Activated CD4-positive, alpha-beta T cell treated with anti-CD3 and anti-CD28 coated beads, Interleukin-2, amount 50 U/mL, for 24 hours (primary cell): ENCODE results near the gene TIMM17B.
A peak's percentile ranks its signal among the peaks of the same experiment; 100 is the strongest.

Experiments used
- DNase-seq, 2 donors: peaks; one replicate each; pipeline ENCODE4 v3.0.0-alpha.2; 2020; ENCODE audit warnings: low read depth in 1 of 2, low spot score in 1 of 2

Gene TIMM17B

DNA sequence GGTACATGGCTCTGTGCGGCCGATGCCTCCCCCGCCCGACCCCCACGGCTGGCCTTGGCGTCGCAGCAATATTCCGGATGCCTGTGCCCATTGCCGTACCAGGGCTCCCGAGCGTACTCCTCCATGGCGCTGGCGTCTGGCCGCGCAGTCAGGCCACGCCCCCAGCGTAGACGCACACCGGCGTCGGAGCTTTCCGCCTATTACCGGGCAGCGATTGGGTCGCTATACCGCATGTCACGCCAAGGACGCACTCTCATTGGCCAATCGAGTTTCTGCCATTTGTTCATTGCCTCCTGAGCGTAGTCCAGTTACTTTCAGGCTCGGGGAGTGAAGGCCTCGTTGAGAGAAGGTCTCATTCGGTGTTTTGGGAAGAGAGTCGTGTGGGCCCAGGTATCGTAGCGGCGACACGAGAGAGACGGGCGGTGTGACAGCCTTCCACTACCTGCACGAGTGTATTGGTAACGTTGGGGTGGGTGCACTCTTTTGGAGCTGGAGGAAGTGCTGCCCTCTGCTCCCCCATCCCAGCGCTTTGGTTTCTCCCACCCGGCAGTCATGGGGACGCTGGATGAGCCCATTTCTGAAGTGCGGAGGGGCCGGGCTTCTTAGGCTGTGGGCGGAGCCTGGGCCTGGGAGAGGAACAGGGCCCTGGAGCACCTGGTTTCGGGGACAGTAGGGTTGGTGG, at the start of gene TIMM17B, which contains the start of gene PQBP1:
TSS of gene TIMM17B (minus strand) at position 144 of the 682 bp plus-strand sequence. CDS start at position 125, 19 bp downstream.
TSS of gene PQBP1 (plus strand) at position 306 of the 682 bp plus-strand sequence. CDS start 580 bp downstream, outside the sequence.
- peak; percentile 58 to 77 for DNase-seq

DNA sequence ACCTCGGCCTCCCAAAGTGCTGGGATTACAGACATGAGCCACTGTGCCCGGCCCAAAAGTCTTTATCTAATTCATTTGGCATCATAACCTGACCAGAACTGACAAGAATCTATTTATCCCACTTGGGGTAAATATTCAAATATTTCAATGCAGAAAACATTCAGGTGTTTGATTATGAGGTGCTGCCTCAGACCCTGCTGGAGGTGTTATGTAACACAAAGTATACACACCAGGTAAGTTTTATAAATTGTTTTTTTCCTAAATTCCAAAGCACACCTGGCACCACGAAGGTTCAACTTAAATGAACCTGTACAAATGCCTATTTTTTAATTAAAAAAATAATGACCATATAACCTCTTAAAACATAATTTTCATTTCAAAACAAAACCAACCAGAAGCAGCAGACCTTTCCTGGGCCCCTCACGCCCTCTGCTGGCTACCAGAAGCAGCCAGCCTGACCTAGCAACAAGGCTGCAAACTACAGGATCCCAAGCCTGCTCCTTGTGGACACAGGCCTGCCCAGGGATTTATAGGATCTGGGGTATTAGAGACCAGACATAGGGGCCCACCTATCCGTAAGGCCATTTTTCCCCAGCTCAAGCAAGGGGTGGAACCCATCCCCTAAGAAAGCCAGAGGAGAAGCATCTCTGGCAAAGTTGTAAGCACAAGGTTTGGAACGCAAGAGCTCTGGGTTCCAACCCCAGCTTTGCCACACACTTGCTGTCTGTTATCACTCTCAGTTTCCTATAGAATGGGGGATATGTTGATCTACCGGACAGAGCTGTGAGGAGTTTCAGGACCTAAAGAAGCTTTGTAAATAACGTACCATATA, 48.2 kb upstream of the TIMM17B start:
- no peak for DNase-seq

DNA sequence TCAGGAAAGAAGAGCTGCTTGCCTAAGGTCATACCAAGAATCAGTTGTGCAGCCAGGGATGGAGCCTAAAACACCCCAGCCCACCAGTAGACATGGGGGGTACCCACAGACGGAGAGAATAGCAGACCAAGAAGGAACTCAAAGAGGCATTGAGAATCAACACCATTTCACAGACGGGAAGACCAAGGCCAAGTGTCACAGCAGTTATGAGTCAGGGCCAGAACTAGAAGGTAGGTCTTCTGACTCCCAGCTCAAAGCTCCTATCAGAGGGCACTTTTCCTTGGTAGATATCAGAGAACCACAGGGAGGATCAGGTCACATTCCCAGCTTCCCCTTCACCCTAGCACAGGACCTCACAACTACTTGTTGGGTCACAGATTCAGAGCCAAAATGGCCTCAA, 45.3 kb upstream of the TIMM17B start:
- DNase-seq: no peak

DNA sequence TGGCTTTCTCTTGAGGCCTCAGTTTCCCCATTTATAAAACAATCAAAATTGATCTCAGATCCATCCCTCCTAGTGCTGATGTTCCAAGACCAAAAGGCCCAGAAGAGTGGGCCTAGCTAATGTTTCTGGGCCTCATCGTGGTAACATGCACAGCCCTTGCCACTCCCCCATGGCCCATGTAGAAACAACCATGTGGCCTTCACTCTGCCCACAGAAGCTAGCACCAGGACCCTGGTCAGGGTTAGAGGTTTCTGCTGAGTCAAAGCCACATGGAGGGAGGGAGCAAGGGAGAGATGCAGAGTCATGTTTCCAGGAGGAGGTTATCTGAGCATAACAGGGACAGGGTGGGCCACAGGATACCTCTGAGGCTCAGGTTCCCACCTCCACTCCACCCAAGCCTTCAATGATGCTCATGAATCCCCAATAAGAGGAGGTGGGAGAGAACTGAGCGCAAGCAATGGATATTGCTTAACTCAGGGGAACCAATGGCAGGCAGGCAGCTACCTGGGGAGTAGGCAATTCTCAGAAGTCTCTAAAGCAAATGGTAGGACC, 42.9 kb upstream of the TIMM17B start:
- no peak for DNase-seq

DNA sequence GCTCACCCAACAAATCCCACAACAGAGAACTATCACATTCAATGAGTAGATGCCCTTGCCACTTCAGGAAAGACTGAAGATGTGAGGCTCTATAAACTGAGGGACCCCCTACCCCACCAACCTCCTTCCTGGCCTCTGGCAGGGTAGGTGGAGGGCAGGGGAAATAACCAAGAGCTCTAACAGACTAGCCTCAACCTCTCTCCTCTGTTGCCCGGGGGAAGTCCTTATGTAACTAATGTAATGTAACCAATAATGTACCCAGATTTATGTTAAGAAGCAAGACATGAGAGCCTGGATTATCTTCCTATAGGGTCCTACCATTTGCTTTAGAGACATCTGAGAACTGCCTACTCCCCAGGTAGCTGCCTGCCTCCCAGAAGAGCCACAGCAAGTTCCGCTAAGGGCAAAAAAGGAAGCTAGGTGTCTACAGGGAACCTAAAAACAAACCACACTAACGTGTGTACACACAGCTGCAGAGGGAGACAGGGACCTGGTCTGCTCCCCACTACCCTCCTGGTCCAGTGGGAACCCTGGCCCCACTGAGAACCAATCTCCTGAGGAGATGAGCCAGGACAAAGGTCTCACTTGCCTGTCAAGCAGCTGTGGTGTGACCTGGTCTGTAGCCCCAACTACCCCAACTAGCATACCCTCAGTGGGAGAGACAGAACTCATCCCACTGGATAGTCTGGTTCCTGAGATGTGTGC, 42.1 kb upstream of the TIMM17B start:
- DNase-seq: no peak

DNA sequence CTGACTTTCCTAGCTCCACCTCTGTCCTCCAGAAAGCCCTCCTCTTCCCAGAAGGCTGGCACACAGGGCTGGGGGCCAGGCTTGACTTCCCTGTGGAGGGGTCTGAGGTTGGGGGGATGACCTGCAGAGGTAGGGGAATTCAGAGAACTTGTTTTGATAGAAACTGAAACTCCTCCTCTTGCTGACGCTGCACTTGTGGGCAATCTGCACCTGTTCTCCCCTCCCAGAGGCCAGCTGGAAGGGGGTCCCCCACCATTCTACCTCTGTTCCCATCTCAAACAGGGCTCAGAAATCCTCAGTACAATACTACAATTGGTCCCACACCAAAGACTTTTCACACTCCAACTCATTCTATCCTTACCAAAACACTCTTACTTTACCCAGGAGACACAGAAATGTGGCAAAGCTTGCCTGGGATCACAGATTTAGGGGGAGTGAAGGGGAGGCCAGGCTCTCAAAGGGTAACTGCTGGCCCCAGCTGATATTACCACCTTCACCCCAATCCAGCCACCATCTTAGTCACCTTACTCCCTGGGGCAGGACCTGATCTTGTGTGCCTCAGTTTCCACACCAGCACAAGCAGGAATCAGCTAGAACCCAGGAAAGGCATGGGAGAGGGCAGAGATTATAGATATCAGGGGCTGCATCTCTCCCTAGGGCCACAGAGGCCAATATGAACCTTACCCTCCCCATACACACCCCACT, 41.3 kb upstream of the TIMM17B start:
- DNase-seq: peak in 1 of 2 donors; percentile 67

DNA sequence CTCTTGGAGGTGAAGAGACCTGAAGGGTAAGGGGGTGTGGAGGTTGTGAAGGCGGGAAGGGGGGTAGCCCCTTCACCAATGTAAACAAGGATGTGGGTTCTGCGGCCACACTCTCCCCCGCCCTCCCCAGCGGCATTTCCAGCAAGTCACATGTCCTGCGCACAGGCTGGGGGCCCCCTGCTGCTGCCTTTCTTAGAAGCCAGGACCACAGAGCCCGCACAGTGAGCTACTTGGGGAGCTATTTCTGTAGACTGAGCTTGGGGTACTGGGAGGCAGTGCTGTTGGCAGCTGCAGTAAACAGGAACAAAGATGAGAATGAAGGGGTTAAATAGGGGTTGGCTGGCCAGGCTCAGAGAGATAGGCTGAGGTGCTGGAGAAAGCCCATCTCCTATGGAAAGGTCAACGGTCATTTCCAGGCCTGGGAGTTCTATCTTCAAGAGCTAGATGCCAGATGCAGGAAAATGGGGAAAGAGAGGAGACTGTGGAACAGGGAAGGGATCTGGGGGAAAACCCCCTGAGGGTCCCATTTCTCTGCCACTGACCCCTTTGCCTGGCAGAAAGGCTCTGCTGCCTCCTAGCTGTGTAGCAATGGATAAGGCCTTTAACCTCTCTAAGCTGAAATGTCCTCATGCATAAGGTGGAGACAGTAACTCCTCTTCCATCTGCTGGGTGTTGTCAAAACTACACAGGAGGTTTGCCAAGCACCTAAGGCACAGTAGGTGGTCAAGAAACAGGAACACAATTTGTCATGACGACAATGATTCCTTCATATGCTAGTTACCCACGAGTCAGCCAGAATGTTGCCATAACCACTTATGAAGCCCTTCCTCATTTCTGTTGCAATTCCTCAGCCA, 39.7 kb upstream of the TIMM17B start:
- DNase-seq: peak; percentile 57 to 84

DNA sequence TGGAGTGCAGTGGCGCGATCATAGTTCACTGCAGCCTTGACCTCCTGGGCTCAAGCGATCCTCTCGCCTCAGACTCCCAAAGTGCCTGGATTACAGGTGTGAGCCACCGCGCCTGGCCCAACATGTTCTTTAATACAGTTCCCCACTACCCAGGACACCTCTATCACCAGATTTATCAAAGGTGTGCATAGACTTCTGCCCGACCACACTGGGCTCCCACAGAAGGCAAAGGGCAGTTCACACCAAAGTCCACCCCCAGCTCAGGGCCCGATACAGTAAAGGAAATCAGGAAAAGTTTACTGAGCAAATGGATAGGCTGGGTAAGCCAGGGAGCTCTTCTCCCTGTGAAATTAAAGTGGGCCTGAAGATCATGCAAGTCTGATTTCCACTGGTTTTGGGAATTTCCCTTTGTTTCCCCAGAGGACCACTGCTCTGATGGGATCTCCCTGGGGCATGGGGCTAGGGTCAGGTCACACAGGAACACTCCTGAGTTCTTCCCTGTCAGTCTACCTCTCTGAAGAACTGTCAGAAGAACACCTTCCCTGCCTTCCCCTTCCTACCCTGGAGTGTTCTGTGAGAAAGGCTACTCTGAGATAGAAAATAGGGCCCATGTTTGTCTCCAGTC, 39.0 kb upstream of the TIMM17B start:
- no peak for DNase-seq

DNA sequence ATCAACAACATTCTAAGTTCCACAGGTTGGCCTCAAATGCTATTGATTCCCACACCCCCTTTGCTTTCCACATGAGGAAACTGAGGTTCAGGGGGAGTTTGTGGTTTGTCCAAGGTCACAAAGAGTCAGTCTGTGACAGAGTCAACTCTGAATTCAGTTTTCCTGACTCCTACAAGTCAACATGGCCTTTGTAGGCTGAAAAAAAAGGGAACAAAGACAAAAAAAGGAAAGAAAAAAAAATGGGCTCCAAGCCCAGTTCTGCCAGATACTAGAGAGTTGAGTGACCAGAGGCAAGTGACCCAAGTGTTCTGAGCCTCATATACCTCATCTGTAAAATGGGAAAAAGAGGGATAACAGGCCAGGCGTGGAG, 37.7 kb upstream of the TIMM17B start:
- no peak for DNase-seq

DNA sequence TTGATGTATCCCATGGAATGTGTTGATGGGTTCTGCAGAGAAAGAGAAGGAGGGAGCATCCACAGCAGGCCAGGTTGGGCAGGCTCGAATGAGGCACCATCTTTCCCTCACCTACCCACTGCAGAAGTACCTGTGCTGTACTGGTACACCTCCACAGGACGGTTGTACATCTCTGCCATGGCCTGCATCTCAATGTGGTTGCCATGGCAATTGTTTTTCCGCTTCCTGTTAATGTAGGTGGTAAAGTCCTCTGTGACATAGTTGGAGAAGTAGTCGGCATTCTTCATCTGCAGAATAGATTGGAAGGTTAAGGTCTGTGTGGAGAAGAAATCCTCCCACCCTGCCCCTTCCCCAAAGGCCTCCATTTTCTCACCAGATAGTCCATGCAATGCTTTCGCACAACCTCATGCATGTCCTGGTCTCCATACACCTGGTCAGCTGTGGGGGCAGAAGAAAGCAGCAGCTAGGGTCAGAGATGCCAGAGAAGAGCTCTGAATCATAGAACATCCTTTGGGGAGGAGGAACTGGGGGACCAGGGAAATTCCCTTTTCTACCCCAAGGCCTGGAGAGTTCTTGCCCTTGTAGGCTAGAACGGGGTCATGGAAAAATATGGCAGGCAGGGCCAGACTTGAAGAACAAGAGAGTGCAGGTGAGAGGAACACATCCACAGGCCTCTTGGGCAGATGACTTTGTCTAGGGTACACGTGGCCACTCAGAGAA, 37.2 kb upstream of the TIMM17B start:
- DNase-seq: no peak

DNA sequence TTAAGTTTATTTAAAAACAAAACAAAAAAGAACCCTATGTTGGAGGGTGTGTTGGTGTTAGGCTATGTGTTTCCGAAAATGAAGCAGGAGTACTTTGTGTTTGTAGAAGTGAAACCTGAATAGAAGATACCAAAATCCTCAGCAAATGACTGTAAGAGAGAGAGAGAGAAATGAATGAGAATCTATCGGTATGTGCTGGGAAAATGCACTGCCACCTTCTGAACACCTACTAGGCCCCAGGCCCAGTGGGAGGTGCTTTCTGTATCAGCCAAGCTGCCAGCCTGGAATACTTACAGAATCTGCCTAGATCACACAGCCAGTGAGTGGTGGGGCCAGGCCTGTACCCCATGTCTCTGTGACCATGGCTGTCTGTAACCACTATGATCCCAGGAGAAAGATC, 36.2 kb upstream of the TIMM17B start:
- no peak for DNase-seq

DNA sequence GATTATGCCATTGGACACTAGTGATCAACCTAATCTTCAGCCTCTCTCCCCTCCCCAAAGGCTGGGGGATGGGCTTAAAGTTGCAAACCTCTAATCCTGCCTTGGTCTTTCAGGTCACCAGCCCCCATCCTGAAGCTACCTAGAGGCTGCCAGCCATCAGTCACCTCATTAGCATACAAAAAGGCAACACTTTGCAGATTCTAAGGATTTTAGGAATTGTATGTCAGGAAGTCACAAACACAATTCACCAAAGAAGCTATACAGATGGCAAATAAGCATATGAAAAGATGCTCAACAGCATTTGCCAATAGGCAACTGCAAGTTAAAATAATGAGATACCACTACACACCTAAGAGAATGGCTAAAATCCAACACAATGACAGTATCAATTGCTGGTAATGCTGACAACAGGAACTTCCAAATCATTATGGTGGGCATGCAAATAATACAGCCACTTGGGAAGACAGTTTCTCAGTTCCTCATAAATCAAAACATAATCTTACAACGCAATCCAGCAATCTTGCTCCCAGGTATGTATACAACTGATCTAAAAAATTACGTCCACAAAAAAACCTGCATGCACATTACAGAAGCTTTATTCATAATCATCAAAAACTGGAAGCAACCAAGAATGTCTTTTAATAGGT, 30.3 kb upstream of the TIMM17B start:
- no peak for DNase-seq

DNA sequence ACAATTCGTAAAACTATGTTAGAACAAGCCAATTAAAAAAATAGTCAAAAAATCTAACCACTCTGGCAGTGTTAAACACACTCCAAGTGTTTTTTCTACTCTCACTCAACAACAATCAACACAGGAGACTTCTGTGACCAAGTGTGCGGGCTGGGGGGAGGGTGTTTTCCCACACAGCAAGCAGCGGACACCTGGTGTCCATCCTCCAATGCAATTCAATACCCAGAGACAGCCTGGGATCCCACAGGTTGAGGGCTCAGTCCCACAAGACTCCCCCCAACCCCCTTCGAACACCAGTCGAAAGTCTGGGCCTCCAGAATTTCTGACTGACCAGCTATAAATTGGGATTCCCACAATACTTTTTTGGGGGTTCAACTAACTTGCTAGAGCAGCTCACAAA, 29.6 kb upstream of the TIMM17B start:
- DNase-seq: no peak

DNA sequence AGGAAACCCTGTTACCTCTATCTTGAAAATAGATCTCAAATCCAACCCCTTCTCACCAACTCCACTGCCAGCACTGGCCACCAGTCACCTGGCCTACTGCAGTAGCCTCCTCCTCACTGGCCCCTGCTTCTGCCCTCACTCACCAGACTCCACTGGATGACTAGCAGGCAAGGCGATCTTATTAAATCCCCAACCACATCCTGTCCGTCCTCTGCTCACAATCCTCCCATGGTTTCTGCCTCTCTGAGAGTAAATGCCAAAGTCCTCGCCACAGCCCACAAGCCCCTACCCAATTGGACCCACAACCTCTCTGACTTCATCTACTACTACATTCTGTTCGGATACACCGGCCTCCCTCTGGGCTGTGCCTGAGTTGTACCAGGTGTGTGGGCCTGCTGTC, 26.7 kb upstream of the TIMM17B start:
- DNase-seq: no peak

DNA sequence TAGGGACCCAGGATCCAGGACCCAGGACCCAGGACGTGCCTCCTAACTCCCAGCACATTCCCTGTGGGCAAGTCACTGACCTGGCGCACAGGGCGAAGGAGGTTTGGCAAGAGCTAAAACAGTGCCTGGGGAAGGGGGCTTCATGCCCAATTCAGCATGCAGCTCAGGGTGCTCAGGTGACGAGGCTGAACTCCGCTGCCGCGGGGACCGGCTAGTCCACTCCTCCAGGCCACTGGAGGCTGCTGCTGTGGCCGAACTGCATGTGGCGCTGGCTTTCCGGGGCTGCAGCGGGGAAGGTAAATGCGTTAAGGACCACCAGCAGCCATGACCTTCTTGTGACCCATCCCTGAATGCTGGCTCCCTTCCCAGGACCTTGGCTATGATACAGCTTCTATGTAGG, 26.2 kb upstream of the TIMM17B start:
- DNase-seq: no peak

DNA sequence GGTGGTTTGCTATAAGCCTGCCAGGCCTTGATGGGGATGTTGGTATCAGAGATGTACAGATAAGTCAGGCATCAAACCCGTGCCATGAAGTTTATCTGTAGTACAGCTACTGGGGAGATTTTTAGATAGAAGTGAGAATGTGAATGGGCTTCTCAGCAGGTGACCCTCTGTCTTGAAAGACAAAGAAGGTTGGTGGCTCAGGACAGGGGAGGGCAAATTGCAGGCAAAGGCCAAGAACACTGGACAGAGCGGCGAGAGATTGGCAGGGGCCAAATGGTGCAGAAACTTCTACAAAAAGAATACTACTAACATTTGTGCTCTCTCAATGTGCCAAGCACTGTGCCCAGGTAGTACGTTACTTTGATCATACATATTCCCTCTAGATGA, 23.1 kb upstream of the TIMM17B start:
- DNase-seq: no peak

DNA sequence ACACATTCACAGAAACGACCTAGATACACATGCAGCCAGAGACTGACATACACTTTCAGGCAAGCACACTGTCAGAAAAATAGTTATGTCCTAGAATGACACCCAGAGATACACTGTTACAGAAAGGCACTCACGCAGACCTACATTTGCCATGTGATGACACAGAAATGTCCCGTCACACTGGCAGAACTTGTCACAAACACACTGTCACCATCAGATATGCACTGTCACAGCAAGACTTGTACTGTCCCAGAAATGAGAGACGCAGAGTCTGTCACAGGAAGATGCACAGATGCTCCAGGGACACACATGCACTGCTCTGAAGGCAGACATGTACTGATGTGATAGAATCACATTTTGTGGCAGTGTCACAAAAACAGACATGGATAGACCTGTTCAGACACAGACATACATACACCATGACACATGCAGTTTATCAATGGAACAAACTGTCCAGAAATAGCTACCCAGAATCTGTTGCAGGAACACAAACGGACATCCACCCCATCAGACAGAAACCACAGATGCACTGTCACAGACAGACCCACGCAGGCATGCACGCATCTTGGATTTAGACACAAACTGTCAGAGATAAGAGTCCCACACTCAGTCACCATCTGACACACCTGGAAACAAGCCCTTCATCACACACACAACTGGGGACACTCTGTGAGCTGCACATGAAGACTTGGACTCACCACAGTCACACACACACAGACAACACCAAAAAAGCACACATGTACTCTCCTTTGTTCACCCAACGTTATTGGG, 22.6 kb upstream of the TIMM17B start:
- no peak for DNase-seq

DNA sequence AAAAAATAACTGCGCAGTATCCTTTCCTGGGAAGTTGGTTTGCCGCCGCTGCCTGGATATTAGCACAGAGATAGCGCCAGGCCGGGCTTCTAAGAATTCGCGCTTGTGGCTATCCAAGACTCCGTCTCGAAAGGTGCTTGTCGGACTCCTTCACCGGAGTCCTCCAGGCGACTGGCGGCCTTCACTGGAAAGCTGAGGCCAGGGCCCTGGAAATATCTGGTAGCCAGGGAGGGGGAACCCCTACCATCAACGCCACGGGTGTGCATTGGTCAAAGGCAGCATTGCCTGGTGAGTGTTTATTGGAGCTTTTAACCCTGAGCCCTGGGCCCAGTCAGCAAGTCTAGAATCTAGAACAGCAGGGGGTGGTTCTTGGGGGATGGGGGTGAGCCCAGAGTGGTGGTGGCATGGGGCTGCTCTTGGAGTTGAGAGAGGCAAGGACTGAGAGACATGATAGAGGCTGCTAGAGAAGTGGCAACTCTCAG, 21.8 kb upstream of the TIMM17B start:
- no peak for DNase-seq
